HFF-Myc (cell line): ENCODE measurements around the gene ANKDD1A.

Experiments used
- DNase-seq: peaks from one replicate; pipeline ENCODE4 v3.0.0-alpha.2; 2011; ENCODE audit warnings: low read depth; ENCODE audit errors: extremely low read depth
- H3K4me3 ChIP-seq: replicated peaks from 2 replicates; pipeline ENCODE4 v1.5.1; 2011; ENCODE audit warnings: low read depth, mild to moderate bottlenecking, control low read depth, low read length
- CTCF ChIP-seq: IDR thresholded peaks from 2 replicates; pipeline ENCODE4 v1.5.1; 2012; ENCODE audit warnings: mild to moderate bottlenecking, low read depth, low read length, control low read depth; ENCODE audit errors: missing control alignments

ANKDD1A gene

DNA sequence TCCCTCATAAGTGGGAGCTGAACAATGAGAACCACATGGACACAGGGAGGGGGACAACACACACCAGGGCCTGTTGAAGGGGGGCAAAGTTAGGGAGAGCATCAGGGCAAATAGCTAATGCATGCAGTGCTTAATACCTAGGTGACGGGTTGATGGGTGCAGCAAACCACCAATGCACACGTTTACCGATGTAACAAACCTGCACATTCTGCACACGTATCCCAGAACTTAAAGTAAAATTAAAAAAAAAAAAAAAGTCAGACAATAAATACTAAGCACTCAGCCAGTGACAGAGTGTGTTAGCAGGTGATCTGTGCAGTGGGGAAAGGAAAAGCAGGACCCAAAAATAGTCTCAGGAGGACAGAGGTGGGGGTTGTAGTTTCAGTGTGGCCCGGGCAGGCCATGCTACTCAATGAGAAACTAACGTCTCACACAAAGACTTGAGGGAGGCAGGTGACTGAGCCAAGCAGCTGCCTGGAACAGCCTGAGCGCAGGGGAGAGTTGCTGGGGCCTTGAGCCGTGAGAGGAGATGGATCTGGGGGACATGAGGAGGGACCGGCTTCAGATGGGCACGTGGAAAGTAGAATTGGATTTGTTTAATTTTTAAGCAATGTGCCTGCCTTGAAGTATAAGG, 18.4 kb downstream of the ANKDD1A start:
- TF ChIP-seq CTCF: no peak
- DNase-seq: no peak
- no peak overlapping the region for H3K4me3 ChIP-seq

GRCh38 chr15:64930778-64931371, 19.2 kb downstream of the ANKDD1A start:
- no peak for DNase-seq
- H3K4me3 ChIP-seq: no peak overlapping the region
- no peak for TF ChIP-seq CTCF

- DNase-seq: no peak
- no peak for TF ChIP-seq CTCF
- H3K4me3 ChIP-seq: no peak overlapping the region
These were observed 19.7 kb downstream of the ANKDD1A start for GRCh38 chr15:64931381-64931780.

- H3K4me3 ChIP-seq: no peak overlapping the region
- no peak for DNase-seq
- no peak for TF ChIP-seq CTCF
These were observed 22.3 kb downstream of the ANKDD1A start for GRCh38 chr15:64934023-64934422.

DNA sequence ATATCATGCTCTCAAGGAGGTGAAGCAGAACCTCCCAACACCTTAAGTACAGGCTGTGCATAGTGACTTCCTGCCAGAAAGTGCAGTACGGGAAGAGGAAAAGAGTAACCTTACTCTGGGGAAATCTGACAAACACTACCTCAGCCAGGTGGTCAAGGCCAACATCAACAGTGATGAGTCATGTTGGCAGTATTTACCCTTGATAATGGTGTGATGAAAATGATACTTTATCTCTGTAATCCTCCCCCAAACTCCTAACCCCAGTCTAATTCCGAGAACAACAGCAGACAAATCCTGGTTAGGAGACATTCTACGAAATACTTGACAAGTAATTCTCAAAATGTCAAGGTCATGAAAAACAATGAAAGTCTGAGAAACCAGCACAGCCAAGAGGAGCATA, 26.5 kb downstream of the ANKDD1A start:
- DNase-seq: no peak
- TF ChIP-seq CTCF: no peak
- H3K4me3 ChIP-seq: no peak overlapping the region

- H3K4me3 ChIP-seq: no peak overlapping the region
- TF ChIP-seq CTCF: no peak
- DNase-seq: no peak
These were observed 30.7 kb downstream of the ANKDD1A start for GRCh38 chr15:64942356-64942755.
